OCI-LY3 (cell line): ENCODE measurements around the gene ARHGDIA.

Source experiments
- EZH2phosphoT487 ChIP-seq: fragments of 200-600 bp; shearing (Covaris generic); IDR thresholded peaks from 2 replicates; pipeline ENCODE4 v1.6.1; 2018; ENCODE audit warnings: antibody characterized with exemption, mixed run types, low read depth
- TF ChIP-seq, protein P1 (sequence below): fragments of 200-600, 300-600 bp; sonication (generic); IDR thresholded peaks from 2 replicates; pipeline ENCODE4 v1.5.1; 2014; ENCODE audit warnings: antibody characterized with exemption, low read length, low read depth

DNA sequence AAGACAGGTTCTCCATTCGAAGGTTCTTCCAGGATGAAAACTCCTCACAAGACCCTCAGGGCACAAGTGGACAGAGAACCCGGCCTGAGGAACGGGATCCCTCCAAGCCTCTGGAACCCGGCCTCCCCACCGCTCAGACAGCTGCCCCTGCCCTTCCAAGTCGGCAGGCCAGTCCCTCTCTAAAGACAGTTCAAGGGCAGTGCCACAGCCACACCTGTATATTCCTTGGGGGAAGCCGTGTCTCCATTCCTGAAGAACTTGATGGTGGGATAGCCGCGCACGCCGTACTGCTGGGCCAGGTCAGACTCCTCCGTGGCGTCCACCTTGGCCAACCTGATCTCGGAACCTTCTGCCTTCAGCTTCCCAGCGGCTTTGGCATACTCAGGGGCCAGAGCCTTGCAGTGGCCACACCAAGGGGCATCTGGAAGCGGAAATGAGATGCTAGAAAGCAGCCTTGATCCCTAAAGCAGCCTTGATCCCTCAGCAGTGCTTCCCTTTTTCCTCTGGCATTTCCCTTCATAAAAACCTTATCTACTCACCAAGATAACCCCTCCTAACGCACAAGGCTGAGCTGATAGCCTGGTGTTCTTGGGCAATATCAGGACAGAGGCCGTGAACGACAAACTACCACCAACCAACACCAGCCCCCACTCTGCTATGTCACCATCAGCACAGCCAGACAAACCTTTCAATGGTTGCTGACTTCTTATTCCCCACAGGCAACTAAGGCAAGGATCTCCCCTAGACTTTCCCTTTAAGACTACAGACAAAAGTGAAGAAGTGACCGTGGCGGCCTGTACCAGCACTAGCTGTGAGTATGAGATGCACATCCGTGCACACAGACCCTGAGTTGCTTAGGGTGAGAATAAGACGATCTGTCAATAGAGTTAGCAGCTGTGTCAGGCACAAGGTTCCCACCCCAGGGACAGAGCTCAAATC lies 11.9 kb downstream of the ARHGDIA start:
- TF ChIP-seq, protein P1, sequence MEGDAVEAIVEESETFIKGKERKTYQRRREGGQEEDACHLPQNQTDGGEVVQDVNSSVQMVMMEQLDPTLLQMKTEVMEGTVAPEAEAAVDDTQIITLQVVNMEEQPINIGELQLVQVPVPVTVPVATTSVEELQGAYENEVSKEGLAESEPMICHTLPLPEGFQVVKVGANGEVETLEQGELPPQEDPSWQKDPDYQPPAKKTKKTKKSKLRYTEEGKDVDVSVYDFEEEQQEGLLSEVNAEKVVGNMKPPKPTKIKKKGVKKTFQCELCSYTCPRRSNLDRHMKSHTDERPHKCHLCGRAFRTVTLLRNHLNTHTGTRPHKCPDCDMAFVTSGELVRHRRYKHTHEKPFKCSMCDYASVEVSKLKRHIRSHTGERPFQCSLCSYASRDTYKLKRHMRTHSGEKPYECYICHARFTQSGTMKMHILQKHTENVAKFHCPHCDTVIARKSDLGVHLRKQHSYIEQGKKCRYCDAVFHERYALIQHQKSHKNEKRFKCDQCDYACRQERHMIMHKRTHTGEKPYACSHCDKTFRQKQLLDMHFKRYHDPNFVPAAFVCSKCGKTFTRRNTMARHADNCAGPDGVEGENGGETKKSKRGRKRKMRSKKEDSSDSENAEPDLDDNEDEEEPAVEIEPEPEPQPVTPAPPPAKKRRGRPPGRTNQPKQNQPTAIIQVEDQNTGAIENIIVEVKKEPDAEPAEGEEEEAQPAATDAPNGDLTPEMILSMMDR, result no peak
- no peak for TF ChIP-seq EZH2phosphoT487
